ENCODE data around the gene IQCN. TPM values are rescaled to one million over a fixed set of nuclear protein-coding genes. Genes with fewer than 3 reads are reported as not detected.

IQCN gene
- total and polyA plus RNA-seq, 4 donors: 0.19 to 2.4 (median 0.53) TPM

GRCh38 chr19:18291019-18291524 lies 16.8 kb upstream of the IQCN start:
- peak overlapping the region in 1 of 3 donors; percentile 57 for H3K4me3 ChIP-seq (ENCODE audit: low read depth in 1 of 3, low read length in 3 of 3)
- peak overlapping the region; percentile 85 for H3K27ac ChIP-seq (ENCODE audit: low read depth in 1 of 2, low read length in 2 of 2)
- peaks cover 3 to 9% (median 6%) of the 10 kb centered on the region in 4 donors for H3K4me1 ChIP-seq (ENCODE audit: control insufficient read depth in 4 of 4, insufficient read depth in 4 of 4, low read length in 3 of 4)
- DNase-seq (ENCODE audit: low spot score): no peak
- peak overlapping the region in 1 of 2 donors; percentile 42 for H3K9ac ChIP-seq (ENCODE audit: low read depth in 1 of 2, low read length in 2 of 2)
- H3K27me3 ChIP-seq (ENCODE audit: control insufficient read depth in 4 of 4, insufficient read depth in 4 of 4, low read length in 3 of 4): no peaks in the 10 kb centered on the region
- 63% methylated on average over 21 of the region's 21 CpGs for WGBS
- TF ChIP-seq GABPA (IDR thresholded peaks at IDR 0.05 in 1 of 2, conservative IDR thresholded peaks at IDR 0.05 in 1 of 2) (no peak), RXRA (IDR thresholded peaks at IDR 0.05) (no peak), FOXA2 (IDR thresholded peaks at IDR 0.05) (no peak), HNF4G (IDR thresholded peaks at IDR 0.05) (no peak), CTCF (IDR thresholded peaks at IDR 0.05; ENCODE audit: low read depth, low read length, missing input control) (no peak), EGR1 (IDR thresholded peaks at IDR 0.05; ENCODE audit: low read depth in 2 of 2) (no peak)
- no peaks in the 10 kb centered on the region for H3K36me3 ChIP-seq (ENCODE audit: control insufficient read depth in 4 of 4, insufficient read depth in 3 of 4, low read depth in 1 of 4, low read length in 3 of 4)
- no peaks in the 10 kb centered on the region for H3K9me3 ChIP-seq (ENCODE audit: control insufficient read depth in 4 of 4, low read length in 3 of 4)

- DNase-seq (ENCODE audit: low spot score): no peak
- no peak overlapping the region for H3K9ac ChIP-seq (ENCODE audit: low read depth in 1 of 2, low read length in 2 of 2)
- no peak for TF ChIP-seq ZBTB33 (IDR thresholded peaks at IDR 0.05)
- no peak for TF ChIP-seq HNF4G (IDR thresholded peaks at IDR 0.05)
- TF ChIP-seq EGR1 (IDR thresholded peaks at IDR 0.05; ENCODE audit: low read depth in 2 of 2): no peak
- no peak for TF ChIP-seq NR2F2 (IDR thresholded peaks at IDR 0.05)
- TF ChIP-seq CTCF (IDR thresholded peaks at IDR 0.05; ENCODE audit: low read depth, low read length, missing input control): no peak
- no peak for TF ChIP-seq REST (IDR thresholded peaks at IDR 0.05)
- no peak for TF ChIP-seq GABPA (IDR thresholded peaks at IDR 0.05 in 1 of 2, conservative IDR thresholded peaks at IDR 0.05 in 1 of 2)
- TF ChIP-seq JUND (IDR thresholded peaks at IDR 0.05): no peak
- TF ChIP-seq TAF1 (conservative IDR thresholded peaks at IDR 0.05): no peak
- TF ChIP-seq RAD21 (IDR thresholded peaks at IDR 0.05): no peak
- TF ChIP-seq FOXA2 (IDR thresholded peaks at IDR 0.05): no peak
- TF ChIP-seq FOXA1 (IDR thresholded peaks at IDR 0.05): no peak
- TF ChIP-seq RXRA (IDR thresholded peaks at IDR 0.05): no peak
- no peak for TF ChIP-seq SP1 (IDR thresholded peaks at IDR 0.05)
- TF ChIP-seq ATF3 (IDR thresholded peaks at IDR 0.05): no peak
- no peak for TF ChIP-seq HNF4A (conservative IDR thresholded peaks at IDR 0.05)
- TF ChIP-seq YY1 (IDR thresholded peaks at IDR 0.05): no peak
- no peak for TF ChIP-seq MAX (IDR thresholded peaks at IDR 0.05)
- peaks cover 3 to 9% (median 6%) of the 10 kb centered on the region in 4 donors for H3K4me1 ChIP-seq (ENCODE audit: control insufficient read depth in 4 of 4, insufficient read depth in 4 of 4, low read length in 3 of 4)
- WGBS: 48% methylated on average over 14 of the region's 14 CpGs
- no peaks in the 10 kb centered on the region for H3K9me3 ChIP-seq (ENCODE audit: control insufficient read depth in 4 of 4, low read length in 3 of 4)
- H3K4me3 ChIP-seq (ENCODE audit: low read depth in 1 of 3, low read length in 3 of 3): no peak overlapping the region
- H3K36me3 ChIP-seq (ENCODE audit: control insufficient read depth in 4 of 4, insufficient read depth in 3 of 4, low read depth in 1 of 4, low read length in 3 of 4): no peaks in the 10 kb centered on the region
- H3K27me3 ChIP-seq (ENCODE audit: control insufficient read depth in 4 of 4, insufficient read depth in 4 of 4, low read length in 3 of 4): no peaks in the 10 kb centered on the region
- H3K27ac ChIP-seq (ENCODE audit: low read depth in 1 of 2, low read length in 2 of 2): peak overlapping the region; percentile 39 to 67
Measured at GRCh38 chr19:18290302-18291018, 16.2 kb upstream of the IQCN start.
